ENCODE results near the gene CHRNE.
"Not testable (repeated sequence)": the region's sequence is repeated elsewhere in the genome, so short reads cannot be mapped to it uniquely, and the experiment has no call there.

Gene CHRNE

DNA sequence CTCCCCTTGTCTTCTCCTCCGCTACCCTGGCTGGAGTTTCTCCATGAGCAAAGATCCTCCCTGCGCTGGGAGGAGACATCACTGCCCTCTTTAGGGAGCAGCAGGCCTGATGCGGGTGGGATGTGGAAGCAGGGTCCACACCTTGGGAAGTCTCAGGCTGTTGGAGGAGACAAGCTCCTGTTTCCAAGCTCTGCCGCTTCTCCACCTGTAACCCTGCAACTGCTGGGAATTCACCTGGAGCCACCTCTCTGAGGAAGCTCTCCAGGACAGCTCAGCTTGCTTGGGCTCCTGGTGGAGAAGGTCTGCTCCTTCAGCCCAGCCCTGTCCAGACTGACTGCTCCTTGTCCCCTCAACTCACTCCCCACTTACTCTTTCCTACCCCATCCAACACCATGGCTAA lies 18.4 kb downstream of the CHRNE start:
- Histone ChIP-seq H3K4me3 (ENCODE audit: insufficient read depth, low read depth, low read length) (no peak overlapping the region), H3K4me1 (ENCODE audit: control insufficient read depth, insufficient read depth, low read length) (no peaks in the 10 kb centered on the region), H3K9me3 (ENCODE audit: control insufficient read depth, low read length) (no peaks in the 10 kb centered on the region), H3K36me3 (ENCODE audit: control insufficient read depth, insufficient read depth, low read length) (peaks cover 20% of the 10 kb centered on the region), H3K27ac (ENCODE audit: insufficient read depth, low read depth, low read length, poor library complexity, severe bottlenecking) (no peak overlapping the region), H3K27me3 (ENCODE audit: control insufficient read depth, insufficient read depth, low read length, poor library complexity, severe bottlenecking) (no peaks in the 10 kb centered on the region)
- WGBS, 2 experiments, result 92 to 96% methylated on average over 4 of the region's 4 CpGs

GRCh38 chr17:4881761-4882555 lies 20.9 kb downstream of the CHRNE start:
- Histone ChIP-seq H3K4me1 (ENCODE audit: control insufficient read depth, insufficient read depth, low read length) (no peaks in the 10 kb centered on the region), H3K36me3 (ENCODE audit: control insufficient read depth, insufficient read depth, low read length) (peaks cover 18% of the 10 kb centered on the region)
- WGBS, 2 experiments, result 52 to 53% methylated on average over 9 of the region's 9 CpGs

GRCh38 chr17:4880857-4881256 lies 22.0 kb downstream of the CHRNE start:
- H3K4me1 ChIP-seq (ENCODE audit: control insufficient read depth, insufficient read depth, low read length), result no peaks in the 10 kb centered on the region
- H3K36me3 ChIP-seq (ENCODE audit: control insufficient read depth, insufficient read depth, low read length), result peaks cover 11% of the 10 kb centered on the region
- no peaks in the 10 kb centered on the region for H3K9me3 ChIP-seq (ENCODE audit: control insufficient read depth, low read length)
- no peak overlapping the region for H3K4me3 ChIP-seq (ENCODE audit: insufficient read depth, low read depth, low read length)
- H3K27me3 ChIP-seq (ENCODE audit: control insufficient read depth, insufficient read depth, low read length, poor library complexity, severe bottlenecking), result no peaks in the 10 kb centered on the region
- 84 to 85% methylated on average over 15 of the region's 15 CpGs for WGBS, 2 experiments
- no peak overlapping the region for H3K27ac ChIP-seq (ENCODE audit: insufficient read depth, low read depth, low read length, poor library complexity, severe bottlenecking)

More at GRCh38 chr17:4881761-4882555, 20.9 kb downstream of the CHRNE start:
- H3K27ac ChIP-seq (ENCODE audit: insufficient read depth, low read depth, low read length, poor library complexity, severe bottlenecking), result no peak overlapping the region
- no peaks in the 10 kb centered on the region for H3K9me3 ChIP-seq (ENCODE audit: control insufficient read depth, low read length)
- H3K4me3 ChIP-seq (ENCODE audit: insufficient read depth, low read depth, low read length), result no peak overlapping the region
- no peaks in the 10 kb centered on the region for H3K27me3 ChIP-seq (ENCODE audit: control insufficient read depth, insufficient read depth, low read length, poor library complexity, severe bottlenecking)

DNA sequence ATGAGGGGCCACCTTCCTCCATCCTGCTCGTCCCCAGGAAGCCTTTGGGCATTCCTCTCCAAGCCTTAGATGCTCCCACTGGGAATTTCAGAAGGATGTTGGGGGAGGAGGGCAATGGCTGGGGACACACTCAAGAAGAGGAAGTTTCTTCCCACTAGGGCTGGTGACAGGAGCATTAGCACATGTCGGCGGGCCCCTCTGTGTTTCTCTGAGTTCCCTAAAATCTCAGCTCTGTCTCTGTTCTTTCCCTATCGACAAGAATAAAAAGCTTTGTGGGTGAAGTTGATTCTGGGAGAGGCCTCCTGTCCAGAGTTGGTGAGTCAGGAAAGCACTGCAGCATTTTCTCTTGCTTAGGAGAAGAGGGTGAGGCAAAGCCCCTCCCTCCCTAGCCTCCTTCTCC lies 23.3 kb downstream of the CHRNE start:
- no peaks in the 10 kb centered on the region for H3K4me1 ChIP-seq (ENCODE audit: control insufficient read depth, insufficient read depth, low read length)
- H3K27ac ChIP-seq (ENCODE audit: insufficient read depth, low read depth, low read length, poor library complexity, severe bottlenecking), result no peak overlapping the region
- no peaks in the 10 kb centered on the region for H3K27me3 ChIP-seq (ENCODE audit: control insufficient read depth, insufficient read depth, low read length, poor library complexity, severe bottlenecking)
- H3K4me3 ChIP-seq (ENCODE audit: insufficient read depth, low read depth, low read length), result no peak overlapping the region
- peaks cover 2% of the 10 kb centered on the region for H3K36me3 ChIP-seq (ENCODE audit: control insufficient read depth, insufficient read depth, low read length)
- H3K9me3 ChIP-seq (ENCODE audit: control insufficient read depth, low read length), result no peaks in the 10 kb centered on the region
- WGBS, 2 experiments, result 91 to 93% methylated on average over 4 of the region's 4 CpGs

DNA sequence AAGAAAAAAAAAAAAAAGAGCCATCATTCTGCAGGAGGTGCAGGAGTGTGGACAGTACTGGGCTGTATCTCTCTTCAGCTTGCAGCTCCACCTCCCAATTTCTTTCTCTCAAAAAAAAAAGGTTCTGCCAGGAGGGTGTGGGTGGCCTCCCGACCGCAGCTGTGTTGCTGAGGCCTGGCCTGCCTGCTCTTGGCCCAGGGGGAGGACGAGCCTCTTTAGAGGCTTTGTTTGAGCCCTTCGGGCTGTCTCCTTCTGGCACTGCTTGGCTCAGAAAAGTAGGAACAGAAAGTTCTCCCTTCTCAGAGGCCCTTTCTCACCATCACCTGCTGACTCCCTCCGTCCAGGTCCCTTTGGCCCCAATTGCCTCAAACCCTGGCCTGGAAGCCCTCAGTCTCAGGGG lies 25.8 kb downstream of the CHRNE start:
- Histone ChIP-seq H3K9me3 (ENCODE audit: control insufficient read depth, low read length) (no peaks in the 10 kb centered on the region), H3K4me1 (ENCODE audit: control insufficient read depth, insufficient read depth, low read length) (no peaks in the 10 kb centered on the region), H3K27ac (ENCODE audit: insufficient read depth, low read depth, low read length, poor library complexity, severe bottlenecking) (no peak overlapping the region), H3K36me3 (ENCODE audit: control insufficient read depth, insufficient read depth, low read length) (no peaks in the 10 kb centered on the region), H3K27me3 (ENCODE audit: control insufficient read depth, insufficient read depth, low read length, poor library complexity, severe bottlenecking) (no peaks in the 10 kb centered on the region), H3K4me3 (ENCODE audit: insufficient read depth, low read depth, low read length) (no peak overlapping the region)
- 82 to 83% methylated on average over 5 of the region's 5 CpGs for WGBS, 2 experiments

DNA sequence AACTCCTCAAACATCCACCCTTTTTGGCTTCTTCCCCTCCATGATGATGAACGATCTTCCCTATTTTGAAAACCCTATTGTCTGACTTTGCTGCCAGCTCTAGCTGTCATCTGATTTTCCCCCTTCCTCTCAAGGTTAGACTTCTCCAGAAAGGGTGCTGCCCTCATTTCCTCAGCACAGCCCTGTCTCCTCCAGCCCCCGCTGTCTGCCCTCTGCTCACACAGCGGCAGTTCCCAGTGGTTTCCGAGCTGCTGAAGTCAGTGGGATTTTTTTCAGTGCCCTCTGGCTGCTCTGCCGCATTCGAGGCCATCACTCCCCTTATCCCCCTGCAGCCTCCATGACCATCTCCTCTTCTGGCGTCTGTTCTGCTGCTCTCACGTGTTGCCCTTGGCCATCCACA lies 30.1 kb downstream of the CHRNE start:
- no peak overlapping the region for H3K4me3 ChIP-seq (ENCODE audit: insufficient read depth, low read depth, low read length)
- H3K36me3 ChIP-seq (ENCODE audit: control insufficient read depth, insufficient read depth, low read length), result no peaks in the 10 kb centered on the region
- H3K4me1 ChIP-seq (ENCODE audit: control insufficient read depth, insufficient read depth, low read length), result no peaks in the 10 kb centered on the region
- 64 to 66% methylated on average over 8 of the region's 8 CpGs for WGBS, 2 experiments
- H3K9me3 ChIP-seq (ENCODE audit: control insufficient read depth, low read length), result no peaks in the 10 kb centered on the region
- H3K27ac ChIP-seq (ENCODE audit: insufficient read depth, low read depth, low read length, poor library complexity, severe bottlenecking), result no peak overlapping the region
- no peaks in the 10 kb centered on the region for H3K27me3 ChIP-seq (ENCODE audit: control insufficient read depth, insufficient read depth, low read length, poor library complexity, severe bottlenecking)

- no peaks in the 10 kb centered on the region for H3K27me3 ChIP-seq (ENCODE audit: control insufficient read depth, insufficient read depth, low read length, poor library complexity, severe bottlenecking)
- H3K27ac ChIP-seq (ENCODE audit: insufficient read depth, low read depth, low read length, poor library complexity, severe bottlenecking), result no peak overlapping the region
- no peaks in the 10 kb centered on the region for H3K9me3 ChIP-seq (ENCODE audit: control insufficient read depth, low read length)
- no peaks in the 10 kb centered on the region for H3K4me1 ChIP-seq (ENCODE audit: control insufficient read depth, insufficient read depth, low read length)
- H3K36me3 ChIP-seq (ENCODE audit: control insufficient read depth, insufficient read depth, low read length), result no peaks in the 10 kb centered on the region
- WGBS, 2 experiments, result 88 to 93% methylated on average over 2 of the region's 2 CpGs
- no peak overlapping the region for H3K4me3 ChIP-seq (ENCODE audit: insufficient read depth, low read depth, low read length)
Observed at GRCh38 chr17:4870855-4871254, 32.0 kb downstream of the CHRNE start.

DNA sequence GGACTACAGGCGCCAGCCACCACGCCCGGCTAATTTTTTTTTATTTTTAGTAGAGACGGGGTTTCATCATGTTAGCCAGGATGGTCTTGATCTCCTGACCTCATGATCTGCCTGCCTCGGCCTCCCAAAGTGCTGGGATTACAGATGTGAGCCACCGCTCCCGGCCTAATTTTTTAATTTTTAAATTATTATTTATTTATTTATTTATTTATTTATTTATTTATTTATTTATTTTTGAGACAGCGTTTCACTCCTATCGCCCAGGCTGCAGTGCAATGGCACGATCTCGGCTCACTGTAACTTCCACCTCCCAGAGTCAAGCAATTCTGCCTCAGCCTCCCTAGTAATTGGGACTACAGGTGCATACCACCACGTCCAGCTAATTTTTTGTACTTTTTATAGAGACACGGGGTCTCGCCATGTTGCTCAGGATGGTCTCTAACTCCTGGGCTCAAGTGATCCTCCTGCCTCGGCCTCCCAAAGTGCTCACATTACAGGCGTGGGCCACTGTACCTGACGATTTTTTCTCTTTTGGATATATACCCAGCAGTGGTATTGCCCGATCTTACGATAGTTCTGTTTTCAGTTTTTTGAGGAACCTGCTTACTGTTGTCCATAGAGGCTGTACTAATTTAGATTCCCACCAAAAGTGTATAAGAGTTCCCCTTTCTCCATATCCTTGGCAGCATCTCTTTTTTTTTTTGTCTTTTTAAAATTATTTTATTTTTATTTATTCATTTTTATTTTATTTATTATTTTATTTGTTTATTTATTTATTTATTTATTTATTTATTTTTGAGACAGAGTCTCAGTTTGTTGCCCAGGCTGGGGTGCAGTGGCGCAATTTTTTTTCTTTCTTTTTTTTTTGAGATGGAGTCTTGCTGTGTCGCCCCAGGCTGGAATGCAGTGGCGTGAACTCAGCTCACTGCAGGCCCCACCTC lies 33.6 kb downstream of the CHRNE start:
- not testable (repeated sequence) for H3K4me3 ChIP-seq (ENCODE audit: insufficient read depth, low read depth, low read length); H3K9me3 ChIP-seq (ENCODE audit: control insufficient read depth, low read length); H3K27me3 ChIP-seq (ENCODE audit: control insufficient read depth, insufficient read depth, low read length, poor library complexity, severe bottlenecking); H3K27ac ChIP-seq (ENCODE audit: insufficient read depth, low read depth, low read length, poor library complexity, severe bottlenecking); H3K4me1 ChIP-seq (ENCODE audit: control insufficient read depth, insufficient read depth, low read length); H3K36me3 ChIP-seq (ENCODE audit: control insufficient read depth, insufficient read depth, low read length)
- 96% methylated on average over 20 to 21 of the region's 22 CpGs for WGBS, 2 experiments

- not testable (repeated sequence) for H3K4me1 ChIP-seq (ENCODE audit: control insufficient read depth, insufficient read depth, low read length); H3K36me3 ChIP-seq (ENCODE audit: control insufficient read depth, insufficient read depth, low read length); H3K4me3 ChIP-seq (ENCODE audit: insufficient read depth, low read depth, low read length); H3K9me3 ChIP-seq (ENCODE audit: control insufficient read depth, low read length); H3K27me3 ChIP-seq (ENCODE audit: control insufficient read depth, insufficient read depth, low read length, poor library complexity, severe bottlenecking); H3K27ac ChIP-seq (ENCODE audit: insufficient read depth, low read depth, low read length, poor library complexity, severe bottlenecking)
- 94 to 95% methylated on average over 5 of the region's 5 CpGs for WGBS, 2 experiments
Observed at GRCh38 chr17:4867535-4867934, 35.4 kb downstream of the CHRNE start.

DNA sequence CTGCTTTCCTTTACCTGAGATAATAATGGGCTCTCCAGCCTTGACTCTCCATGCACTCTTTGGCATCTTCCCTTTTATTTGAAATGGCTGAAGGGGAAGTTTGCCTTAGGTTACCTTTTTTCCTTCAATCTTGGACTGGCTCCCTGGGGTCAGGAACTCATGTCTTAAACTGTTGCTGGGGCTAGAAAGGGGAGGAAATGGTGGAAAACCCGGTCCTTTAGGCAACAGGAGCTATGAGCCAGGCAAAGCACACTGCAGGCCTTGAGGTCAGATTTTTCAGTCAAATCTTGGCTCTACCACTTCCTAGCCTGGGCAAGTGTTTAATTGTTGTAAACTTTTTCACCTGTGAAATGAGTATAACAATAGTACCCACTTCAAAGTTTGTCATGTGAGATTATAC lies 39.6 kb downstream of the CHRNE start:
- 92 to 96% methylated on average over 1 of the region's 1 CpG for WGBS, 2 experiments
- Histone ChIP-seq H3K27me3 (ENCODE audit: control insufficient read depth, insufficient read depth, low read length, poor library complexity, severe bottlenecking) (no peaks in the 10 kb centered on the region), H3K36me3 (ENCODE audit: control insufficient read depth, insufficient read depth, low read length) (no peaks in the 10 kb centered on the region), H3K4me1 (ENCODE audit: control insufficient read depth, insufficient read depth, low read length) (peaks cover 15% of the 10 kb centered on the region), H3K27ac (ENCODE audit: insufficient read depth, low read depth, low read length, poor library complexity, severe bottlenecking) (no peak overlapping the region), H3K4me3 (ENCODE audit: insufficient read depth, low read depth, low read length) (no peak overlapping the region), H3K9me3 (ENCODE audit: control insufficient read depth, low read length) (no peaks in the 10 kb centered on the region)

All from ectodermal cell (in vitro differentiated cells).